Glomerular endothelial cell (primary cell): ENCODE measurements around the gene C8B. TPM values are rescaled to one million over a fixed set of nuclear protein-coding genes. Genes with fewer than 3 reads are reported as not detected.

ENCODE experiments used
- DNase-seq: peaks from one replicate; pipeline ENCODE4 v3.0.0-alpha.2; 2011; ENCODE audit warnings: low read depth, low spot score; ENCODE audit errors: extremely low read depth
- total RNA-seq: library from RNA; depleted of rRNA; stranded (reverse); fragments of >200 nt; gene quantifications from 2 replicates; pipeline ENCODE4 v1.2.3, GENCODE V29; 2015

The C8B gene
- not detected in 2 replicates for total RNA-seq

DNA sequence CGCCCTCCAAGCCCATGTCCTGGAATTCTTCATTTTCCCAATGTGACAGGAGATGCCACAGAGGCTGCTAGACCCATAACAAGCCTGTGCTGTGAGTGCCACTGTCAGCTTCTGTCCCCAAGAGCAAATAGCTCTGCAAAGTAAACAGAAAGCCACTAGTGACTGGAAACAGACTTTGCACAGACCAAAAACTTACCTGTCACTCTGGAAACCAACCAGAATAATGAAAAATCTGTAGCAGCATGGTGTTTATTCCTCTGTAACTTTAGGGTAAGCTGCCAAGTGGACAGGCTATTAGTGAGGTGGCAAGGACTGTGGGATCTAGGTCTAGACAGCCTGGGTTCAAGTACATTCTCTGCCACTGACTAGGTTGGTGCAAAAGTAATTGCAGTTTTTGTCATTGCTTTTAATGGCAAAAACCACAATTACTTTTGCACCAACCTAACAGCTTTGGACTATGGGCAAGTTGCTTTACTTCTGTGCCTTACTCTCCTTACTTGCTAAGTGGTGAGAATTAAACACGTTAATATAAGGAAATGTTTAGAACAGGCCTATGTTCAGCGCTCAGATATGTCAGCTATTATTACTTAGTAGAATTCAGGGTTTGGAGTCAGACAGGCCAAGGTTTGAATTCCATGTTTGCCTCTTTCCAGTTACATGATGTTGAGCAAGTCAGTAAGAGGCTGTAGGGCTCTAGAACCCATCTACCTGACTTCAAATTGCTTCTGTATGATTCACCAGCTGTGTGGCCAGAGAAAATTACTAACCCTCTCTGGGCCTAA is at the start of gene C8B:
Gene C8B (minus strand): TSS at position 100 of the 782 bp plus-strand sequence. CDS start 67 bp downstream, at position 33.
- no peak for DNase-seq

DNA sequence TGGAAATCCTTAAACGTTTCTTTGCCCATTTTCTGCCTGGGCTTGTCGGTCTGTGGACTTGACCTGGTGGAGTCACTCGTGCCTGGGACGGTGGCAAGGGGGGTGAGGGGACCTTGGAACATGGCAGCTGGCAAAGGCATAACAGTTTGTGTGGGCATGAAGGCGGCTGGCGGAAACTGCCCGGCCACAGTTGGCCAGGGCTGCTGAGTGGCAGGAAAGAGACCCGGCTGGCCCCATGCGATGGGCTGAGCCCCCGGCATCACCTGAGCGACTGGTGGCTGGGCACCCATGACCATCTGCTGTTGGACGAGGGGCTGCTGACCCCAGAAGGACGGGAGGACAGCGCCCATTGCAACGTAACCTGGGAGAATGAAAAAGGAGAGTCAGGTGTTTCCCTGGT is 49.3 kb upstream of the C8B start:
- DNase-seq: no peak

DNA sequence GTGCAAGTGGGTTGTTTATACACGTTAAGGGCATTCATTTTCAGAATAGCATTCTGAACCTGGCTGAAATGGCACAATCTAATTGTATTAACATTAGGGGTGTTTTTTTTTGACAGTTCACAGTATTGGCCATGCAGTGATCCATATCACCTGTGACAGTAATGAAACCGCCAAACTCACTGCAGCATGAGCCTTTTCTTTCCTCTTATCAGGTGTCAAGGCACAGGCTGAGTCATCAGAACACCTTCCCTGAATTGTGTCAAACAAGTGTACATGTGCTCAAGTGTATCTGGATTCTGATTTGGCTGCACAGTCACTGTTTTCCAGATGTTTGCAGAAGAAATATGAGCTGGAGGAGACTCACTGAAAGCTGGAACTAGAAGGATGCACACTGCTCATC is 47.7 kb upstream of the C8B start:
- no peak for DNase-seq

DNA sequence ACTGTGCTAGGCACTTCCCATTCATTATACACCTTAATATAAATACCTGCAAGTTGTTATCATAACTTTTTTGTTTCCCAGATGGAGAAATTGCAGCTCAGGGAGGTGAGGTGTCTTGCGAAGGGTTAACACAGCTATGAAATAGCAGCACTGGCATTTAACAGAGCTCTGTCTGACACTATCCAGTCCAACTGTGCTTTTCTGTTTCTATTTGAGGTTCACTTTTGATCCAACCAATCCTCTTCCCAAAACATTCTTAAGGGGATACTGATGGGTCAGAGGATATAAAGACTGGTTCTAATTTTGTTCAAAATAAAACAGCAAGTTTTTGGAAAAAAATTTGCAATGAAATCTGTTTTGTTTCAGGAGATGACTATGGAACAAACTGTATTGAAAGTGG is 46.5 kb upstream of the C8B start:
- DNase-seq: no peak

DNA sequence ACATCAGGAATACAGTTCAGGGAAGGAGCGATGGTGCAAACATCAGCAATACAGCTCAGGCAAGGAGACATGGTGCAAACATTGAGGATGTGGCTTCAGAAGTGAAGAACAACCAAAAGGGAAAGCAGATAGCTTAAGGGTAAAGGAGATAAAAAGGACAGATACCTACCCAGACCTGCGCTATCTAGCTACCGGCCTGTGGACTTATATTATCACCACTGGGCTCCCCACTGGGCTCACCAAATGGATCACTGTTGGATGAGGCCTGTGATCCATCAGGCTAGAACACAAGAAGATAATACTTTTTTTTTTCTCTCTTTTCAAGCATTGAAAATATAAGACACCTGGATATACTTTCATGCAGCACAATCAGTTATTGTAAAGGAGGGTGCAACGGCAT is 44.7 kb upstream of the C8B start:
- no peak for DNase-seq

DNA sequence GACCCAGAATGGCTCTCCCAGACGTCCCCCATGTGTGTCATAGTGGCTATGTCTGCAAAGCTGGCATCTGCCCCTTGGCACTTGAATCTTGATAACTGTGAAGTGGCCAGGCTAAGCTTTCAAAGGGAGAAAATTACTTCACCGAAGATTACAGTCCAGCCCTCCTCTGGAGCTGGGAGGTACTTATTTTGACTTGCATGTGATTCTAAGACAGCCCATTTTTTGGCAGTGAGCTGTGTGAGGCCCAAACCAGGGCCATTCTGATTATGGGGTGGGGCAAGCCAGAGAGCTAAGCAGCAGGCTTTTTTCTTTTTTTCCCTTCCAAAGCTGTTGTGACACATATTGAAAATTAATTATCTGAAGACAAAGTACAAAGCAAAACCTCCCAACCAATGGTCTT is 42.1 kb upstream of the C8B start:
- no peak for DNase-seq

DNA sequence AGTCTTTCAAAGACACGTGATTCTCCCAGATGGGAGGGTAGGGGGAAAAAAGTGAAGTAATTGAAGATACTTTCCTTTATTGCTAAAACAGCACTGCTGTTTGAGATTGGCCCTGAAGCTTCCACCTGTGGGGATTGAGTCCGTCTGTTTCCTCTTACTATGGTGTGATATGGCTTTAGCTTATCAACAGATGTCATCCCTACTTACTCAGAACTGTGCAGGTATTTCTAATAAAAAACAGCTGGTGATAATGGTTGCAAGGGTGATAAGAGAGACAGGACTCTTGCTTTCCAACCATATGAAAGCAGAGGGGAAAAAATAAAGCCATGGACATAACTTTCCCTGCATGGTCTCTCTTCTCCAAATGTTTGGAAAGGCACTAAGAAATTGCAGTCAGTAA is 41.7 kb upstream of the C8B start:
- DNase-seq: no peak

DNA sequence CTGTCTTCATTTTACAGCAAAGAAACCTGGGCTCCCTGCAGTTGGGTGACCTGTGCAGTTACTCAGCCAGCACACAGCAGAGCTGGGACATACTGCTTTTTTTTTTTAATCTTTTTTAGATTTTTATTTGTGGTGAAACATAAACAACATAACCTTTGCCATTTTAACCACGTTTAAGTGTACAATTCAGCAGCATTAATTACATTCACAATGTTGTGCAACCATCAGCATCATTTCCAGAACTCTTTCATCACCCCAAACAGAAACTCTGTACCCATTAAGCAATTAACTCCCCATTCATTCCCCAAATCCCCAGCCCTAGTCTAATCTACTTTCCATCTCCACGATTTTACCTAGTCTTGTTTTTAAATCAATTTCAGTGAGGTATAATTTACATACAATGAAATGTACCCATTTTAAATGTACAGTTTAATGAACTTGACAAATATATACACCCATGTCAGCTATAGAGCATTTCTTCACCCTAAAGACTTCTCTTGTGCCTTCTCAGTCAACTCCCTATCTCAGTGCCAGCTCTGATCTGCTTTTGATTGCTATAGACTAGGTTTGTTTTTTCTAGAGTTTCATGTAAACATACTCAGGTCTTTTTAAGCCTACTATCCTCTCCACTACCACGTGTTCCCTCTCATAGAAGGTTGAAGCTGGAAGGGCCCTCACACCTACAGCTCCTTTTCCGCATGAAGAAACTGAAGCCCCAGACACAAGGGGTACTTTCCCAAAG is 37.8 kb upstream of the C8B start:
- DNase-seq: no peak

DNA sequence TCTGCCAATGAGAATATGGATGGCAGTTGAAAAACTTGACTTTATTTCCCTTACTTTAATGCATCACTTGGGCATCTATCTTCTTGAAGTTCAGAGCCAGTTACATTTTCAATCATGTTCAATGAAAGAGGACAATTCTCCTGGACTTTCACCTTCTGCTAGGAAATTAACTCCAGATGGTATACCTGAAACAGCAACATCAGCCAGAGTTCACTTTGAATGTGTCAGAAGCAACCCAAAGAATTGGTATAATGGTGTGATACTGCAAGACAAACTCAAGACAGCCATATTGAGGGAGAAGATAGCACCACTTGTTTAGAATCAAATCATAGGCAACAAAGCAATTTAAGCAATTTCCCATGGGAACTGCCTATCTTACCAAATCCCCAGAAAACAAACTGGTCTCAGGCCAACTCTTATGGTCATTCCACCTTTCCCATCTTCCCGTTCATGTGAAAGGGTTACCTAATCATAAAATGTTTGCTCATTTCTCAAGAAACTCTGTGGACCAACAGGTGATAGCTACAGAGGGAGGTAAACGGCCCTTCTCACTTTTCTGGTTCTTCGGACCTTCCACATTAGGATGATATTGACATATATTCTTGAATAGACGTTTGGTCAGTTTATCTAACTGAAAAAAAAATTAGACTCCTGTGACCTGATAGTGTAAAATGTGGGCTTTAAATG is 29.7 kb upstream of the C8B start:
- DNase-seq: no peak

DNA sequence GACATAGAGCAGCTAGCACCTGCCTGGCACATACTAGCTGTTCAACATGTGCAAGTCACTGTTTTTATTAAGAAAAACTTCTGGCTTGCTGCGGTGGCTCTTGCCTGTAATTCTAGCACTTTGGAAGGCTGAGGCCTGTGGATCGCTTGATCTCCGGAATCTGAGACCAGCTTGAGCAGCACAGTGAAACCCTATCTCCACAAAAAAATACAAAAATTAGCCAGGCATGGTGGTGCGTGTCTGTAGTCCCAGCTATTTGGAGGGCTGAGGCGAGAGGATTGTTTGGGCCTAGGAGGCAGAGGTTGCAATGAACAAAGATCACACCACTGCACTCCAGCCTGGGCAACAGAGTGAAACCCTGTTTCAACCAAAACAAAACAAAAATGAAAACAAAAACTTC is 27.7 kb upstream of the C8B start:
- DNase-seq: no peak

DNA sequence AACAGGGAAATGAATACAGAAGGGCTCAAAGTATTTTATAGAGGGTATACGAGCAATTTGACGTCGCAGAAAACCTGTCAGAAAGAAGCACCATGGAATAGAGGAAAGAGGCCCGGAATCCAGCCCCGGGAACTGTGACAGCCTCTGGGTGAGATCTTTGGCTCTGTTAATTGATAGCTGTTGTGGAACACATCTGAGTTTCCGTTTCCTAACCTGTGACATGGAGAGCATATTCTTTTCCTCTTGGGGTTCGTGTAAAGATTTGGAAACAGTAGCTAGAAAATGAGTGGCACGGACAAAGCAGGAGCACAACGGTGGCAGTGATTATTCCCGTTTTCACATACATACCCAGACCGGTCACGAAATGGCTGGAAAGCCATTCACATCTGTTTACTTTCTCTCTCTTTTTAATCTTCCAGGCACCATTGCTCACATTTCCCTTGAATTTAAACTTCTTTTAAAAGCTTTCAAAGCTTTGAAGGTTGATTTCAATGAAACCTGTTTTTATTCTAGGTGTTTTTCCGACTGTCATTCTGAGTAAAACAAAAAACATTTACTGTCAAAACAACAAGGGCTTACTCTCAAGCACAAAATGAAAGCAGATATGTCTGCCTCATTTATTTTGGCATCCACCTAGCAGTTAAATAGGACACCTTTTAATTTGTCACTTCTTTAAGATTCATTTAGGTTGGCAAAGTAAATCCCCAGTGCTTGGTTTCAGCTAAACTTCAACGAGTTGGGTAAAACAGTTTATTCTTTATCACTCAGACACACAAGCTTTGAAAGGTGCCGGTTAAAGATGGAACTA is 26.7 kb upstream of the C8B start:
- DNase-seq: no peak

DNA sequence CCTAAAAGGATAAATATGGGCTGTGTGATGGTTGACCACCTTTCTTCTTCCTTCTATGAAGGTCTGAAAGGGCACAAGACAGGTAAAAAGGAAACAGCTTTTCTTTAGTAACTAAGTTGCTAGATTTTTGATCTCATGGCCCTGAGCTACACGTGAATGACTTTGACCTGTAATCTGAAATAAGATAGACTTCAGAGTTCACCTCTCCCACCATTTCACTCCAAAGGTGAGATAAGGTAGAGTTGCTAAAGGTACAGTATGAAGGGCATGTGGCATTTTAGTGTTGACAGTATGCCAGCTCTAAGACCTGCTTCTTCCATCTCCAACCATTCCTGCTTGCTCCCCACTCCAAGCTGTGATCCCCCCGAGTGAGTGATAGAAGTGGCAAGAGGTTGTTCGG is 25.8 kb upstream of the C8B start:
- DNase-seq: no peak

DNA sequence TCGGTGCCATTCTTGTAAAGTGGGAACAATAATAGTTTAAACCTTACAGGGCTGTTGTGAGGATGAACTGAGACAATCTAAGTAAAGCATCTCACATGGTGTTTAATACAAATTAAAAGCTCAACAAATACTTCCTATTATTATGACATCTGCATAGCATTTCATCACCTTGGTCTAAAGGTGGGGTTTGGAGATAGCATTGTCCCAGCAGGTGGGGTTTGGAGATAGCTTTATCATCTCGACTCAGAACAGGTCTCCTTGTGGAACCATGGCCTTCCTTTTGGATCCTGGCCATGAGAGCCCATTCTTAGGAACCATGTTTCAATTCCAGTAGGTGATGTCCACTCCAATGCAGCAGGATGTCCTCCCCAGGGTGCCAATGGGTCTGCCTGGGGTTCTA is 20.6 kb upstream of the C8B start:
- DNase-seq: no peak

DNA sequence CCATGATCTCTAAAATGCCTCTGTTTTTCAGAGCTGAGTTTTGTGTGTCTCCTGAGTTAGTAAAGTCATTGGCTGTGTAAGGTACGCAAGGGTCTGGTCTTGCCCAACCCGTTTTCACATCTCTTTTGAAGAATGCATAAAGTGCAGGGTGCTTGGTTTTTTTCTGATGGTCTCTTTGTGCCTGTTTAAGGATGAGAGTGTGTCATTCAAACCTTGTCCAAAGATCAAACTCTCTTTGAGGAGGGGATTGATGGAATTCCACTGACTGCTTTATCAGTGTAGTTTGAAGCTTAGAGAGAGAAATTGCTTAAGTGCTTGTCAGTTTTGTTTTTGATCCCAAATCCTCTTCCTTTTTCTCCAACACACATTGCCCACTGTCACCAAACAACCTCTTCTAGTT is 20.0 kb upstream of the C8B start:
- no peak for DNase-seq

DNA sequence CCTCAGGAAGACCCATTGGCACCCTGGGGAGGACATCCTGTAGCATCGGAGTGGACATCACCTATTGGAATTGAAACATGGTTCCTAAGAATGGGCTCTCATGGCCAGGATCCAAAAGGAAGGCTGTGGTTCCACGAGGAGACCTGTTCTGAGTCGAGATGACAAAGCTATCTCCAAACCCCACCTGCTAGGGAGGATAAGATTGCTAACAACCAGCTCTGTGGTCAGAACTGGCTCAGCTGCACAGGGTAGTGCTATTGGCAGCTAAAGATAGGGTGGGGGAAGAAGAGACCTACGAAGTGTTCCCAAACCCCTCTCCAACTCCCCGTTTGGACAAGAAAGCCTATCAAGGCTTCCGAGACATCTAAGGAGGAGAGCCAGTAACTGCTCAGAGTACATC is 17.7 kb upstream of the C8B start:
- DNase-seq: no peak

DNA sequence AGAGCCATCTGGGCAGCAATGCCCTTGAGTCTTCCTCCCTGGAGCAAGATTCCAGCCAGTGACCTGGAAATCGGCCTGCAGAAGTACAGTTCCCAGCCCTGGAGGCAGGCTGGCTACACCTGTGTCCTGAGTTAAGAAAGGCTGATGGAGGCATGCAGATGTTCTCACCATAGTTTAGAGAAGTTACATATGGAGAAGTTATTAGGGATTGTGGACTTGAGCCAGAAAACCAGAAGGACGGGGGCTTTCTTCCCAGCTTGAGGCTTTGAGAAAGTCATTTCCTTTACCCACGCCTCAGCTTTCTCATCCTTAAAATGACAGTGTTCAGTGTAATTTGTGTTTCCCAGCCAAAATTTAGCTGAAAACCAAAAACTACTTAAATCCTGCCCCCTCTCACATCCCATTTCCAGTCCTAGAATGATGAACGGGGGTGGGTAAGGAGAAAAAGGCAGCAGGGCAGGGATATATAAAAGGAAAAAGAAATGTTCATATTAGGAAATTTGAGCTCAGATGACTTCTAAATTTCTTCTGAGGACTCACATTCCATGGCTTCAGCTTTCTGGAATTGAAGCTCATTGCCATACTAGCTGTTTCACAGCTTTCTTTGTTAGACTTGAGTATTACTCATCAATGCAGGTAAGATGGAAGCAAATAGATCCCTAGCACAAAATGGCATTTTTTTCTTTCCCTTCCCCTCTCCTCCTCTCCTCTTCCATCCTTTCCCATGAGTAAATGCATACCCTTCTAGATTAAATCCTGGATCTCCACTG is 14.4 kb upstream of the C8B start:
- no peak for DNase-seq

DNA sequence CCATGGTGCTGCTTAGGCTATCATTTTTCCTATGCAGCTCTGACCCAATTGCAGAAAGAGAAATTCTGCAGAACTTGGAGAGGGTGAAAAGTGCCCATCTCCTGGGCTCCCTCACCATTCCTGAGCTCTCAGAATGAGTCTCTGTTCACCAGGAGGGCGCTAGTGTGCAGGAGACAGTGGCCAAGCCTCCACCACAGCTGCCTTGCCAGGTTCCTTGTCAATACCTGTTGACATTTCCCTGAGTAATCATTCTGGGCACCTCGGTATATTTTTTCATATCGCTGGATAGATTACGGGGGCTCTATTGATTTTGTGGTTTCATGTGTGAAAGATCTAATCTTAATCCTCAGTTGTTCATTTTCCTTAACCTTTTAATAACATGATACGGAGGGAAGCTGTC is 13.0 kb upstream of the C8B start:
- DNase-seq: no peak

DNA sequence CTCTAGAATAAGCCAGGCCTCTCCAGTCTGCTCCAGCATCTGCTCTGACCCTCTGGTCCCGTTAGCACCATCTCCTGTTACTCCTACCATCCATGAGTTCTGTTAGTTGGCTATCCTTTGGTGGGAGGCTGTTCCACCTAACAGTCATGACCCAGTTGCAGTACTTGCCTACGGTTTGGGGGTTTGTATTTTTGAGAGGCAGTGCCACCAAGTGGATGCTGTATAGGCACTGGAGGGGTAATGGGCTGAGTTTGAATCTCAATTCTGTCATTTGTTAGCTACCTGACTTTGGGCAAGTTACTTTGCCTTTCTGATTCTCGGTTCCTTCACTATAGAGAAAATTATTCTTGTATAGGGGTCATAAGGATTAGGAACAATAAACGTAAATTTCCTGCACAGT is 12.1 kb upstream of the C8B start:
- no peak for DNase-seq

DNA sequence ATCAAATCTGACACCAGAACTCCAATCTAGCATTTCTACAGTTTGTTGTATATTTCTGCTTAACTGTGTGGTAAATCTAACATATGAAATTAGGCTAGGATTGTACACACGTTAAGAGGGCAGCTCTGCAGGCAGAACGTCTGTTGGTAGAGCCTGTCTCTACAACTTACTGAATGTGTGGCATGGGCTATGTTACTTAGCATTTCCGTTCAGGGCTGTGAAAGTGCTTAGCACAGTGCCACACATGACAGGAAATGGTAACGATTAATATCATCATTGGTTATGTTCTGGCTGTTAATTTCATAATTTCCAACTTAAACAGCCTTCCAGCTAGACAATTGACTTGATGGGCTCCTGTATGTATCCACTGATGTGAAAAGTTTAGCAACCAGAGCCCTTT is 9.6 kb upstream of the C8B start:
- DNase-seq: no peak
